Ecto neural progenitor cell (in vitro differentiated cells): ENCODE data around the gene GAL3ST2.
"Not testable (repeated sequence)": the region's sequence is repeated elsewhere in the genome, so short reads cannot be mapped to it uniquely, and the experiment has no call there.

Source experiments
- DNase-seq: peaks from one replicate; pipeline ENCODE4 v3.0.0-alpha.2; 2018; ENCODE audit warnings: low spot score

The GAL3ST2 gene

GRCh38 chr2:241809383-241810306 is 33.0 kb downstream of the GAL3ST2 start:
- DNase-seq = peak; percentile 55

- DNase-seq = peak; percentile 48
Observed at GRCh38 chr2:241810307-241811200, 33.9 kb downstream of the GAL3ST2 start.

- peak; percentile 47 for DNase-seq
Observed at GRCh38 chr2:241811201-241811951, 34.8 kb downstream of the GAL3ST2 start.

- peak; percentile 31 for DNase-seq
Observed at GRCh38 chr2:241811952-241812729, 35.5 kb downstream of the GAL3ST2 start.

- peak; percentile 44 for DNase-seq
Observed at GRCh38 chr2:241812730-241813643, 36.4 kb downstream of the GAL3ST2 start.

- DNase-seq = peak; percentile 39
Observed at GRCh38 chr2:241813644-241814392, 37.2 kb downstream of the GAL3ST2 start.

- DNase-seq = peak; percentile 42
Observed at GRCh38 chr2:241814393-241814642, 37.7 kb downstream of the GAL3ST2 start.

GRCh38 chr2:241814643-241815476 is 38.2 kb downstream of the GAL3ST2 start:
- DNase-seq = peak; percentile 49

GRCh38 chr2:241815477-241816430 is 39.1 kb downstream of the GAL3ST2 start:
- no peak for DNase-seq

GRCh38 chr2:241816431-241817121 is 40.0 kb downstream of the GAL3ST2 start:
- peak; percentile 46 for DNase-seq

GRCh38 chr2:241817126-241817820 is 40.7 kb downstream of the GAL3ST2 start:
- peak; percentile 47 for DNase-seq

- DNase-seq = not testable (repeated sequence)
Observed at GRCh38 chr2:241817821-241818215, 41.2 kb downstream of the GAL3ST2 start.

- no peak for DNase-seq
Observed at GRCh38 chr2:241818229-241818942, 41.8 kb downstream of the GAL3ST2 start.

GRCh38 chr2:241818943-241819270 is 42.3 kb downstream of the GAL3ST2 start:
- DNase-seq = no peak

GRCh38 chr2:241819947-241820624 is 43.5 kb downstream of the GAL3ST2 start:
- DNase-seq = not testable (repeated sequence)
